HEK293 (cell line): ENCODE measurements around the gene RAB9A.

Experiments used
- CTCF ChIA-PET: fragments of 350-600 bp; formaldehyde crosslinking; extraction: SDS; loops from one replicate; lab custom pipeline; 2021; ENCODE audit warnings: antibody characterized with exemption; lab: Yijun Ruan, JAX
- POLR2A ChIA-PET: fragments of 300-600 bp; formaldehyde crosslinking; extraction: SDS; loops from one replicate; lab custom pipeline; 2020; ENCODE audit warnings: antibody characterized with exemption, inconsistent platforms; lab: Yijun Ruan, JAX
- H3K27ac ChIP-seq: fragments of 200-500 bp; sonication (Bioruptor generic); 2 replicates; pipeline ENCODE4 v1.5.1; 2014; ENCODE audit warnings: low read depth, low read length, control low read depth, inconsistent platforms; ENCODE audit errors: extremely low read depth
- H3K36me3 ChIP-seq, 2 experiments: fragments of 200-500 bp in 1 of 2; sonication (Bioruptor generic) in 1 of 2; 1 replicate in 1 of 2; 2 replicates in 1 of 2; pipeline ENCODE4 v1.5.1; 2014 to 2017; ENCODE audit warnings: inconsistent platforms in 2 of 2, low read length in 2 of 2; ENCODE audit not compliant: control insufficient read depth in 2 of 2, insufficient read depth in 1 of 2
- H3K4me1 ChIP-seq: fragments of 200-500 bp; sonication (Bioruptor generic); 2 replicates; pipeline ENCODE4 v1.5.1; 2014; ENCODE audit warnings: mild to moderate bottlenecking, low read length, inconsistent platforms; ENCODE audit not compliant: control insufficient read depth, insufficient read depth
- H3K4me3 ChIP-seq: 2 replicates; pipeline ENCODE4 v1.5.1; 2011; ENCODE audit warnings: low read depth, mild to moderate bottlenecking, control low read depth, low read length, moderate library complexity
- H3K9me3 ChIP-seq: fragments of 200-500 bp; sonication (Bioruptor generic); 2 replicates; pipeline ENCODE4 v1.5.1; 2014; ENCODE audit warnings: low read depth, low read length, inconsistent platforms; ENCODE audit not compliant: control insufficient read depth, insufficient read depth
- KLF16 ChIP-seq: fragments of 450-650 bp; formaldehyde crosslinking; IDR thresholded peaks from 2 replicates; pipeline ENCODE4 v1.5.1; 2017; ENCODE audit warnings: missing biosample characterization, missing genetic modification characterization
- OVOL3 ChIP-seq: fragments of 450-650 bp; formaldehyde crosslinking; IDR thresholded peaks from 2 replicates; pipeline ENCODE4 v1.5.1; 2016; ENCODE audit warnings: missing biosample characterization, missing genetic modification characterization
- REPIN1 ChIP-seq: fragments of 450-650 bp; formaldehyde crosslinking; IDR thresholded peaks from 2 replicates; pipeline ENCODE4 v1.5.1; 2017; ENCODE audit warnings: missing biosample characterization, missing genetic modification characterization, low read depth
- SP2 ChIP-seq: fragments of 450-650 bp; formaldehyde crosslinking; IDR thresholded peaks from 2 replicates; pipeline ENCODE4 v1.5.1; 2016; ENCODE audit warnings: missing biosample characterization, missing genetic modification characterization
- YY2 ChIP-seq: fragments of 450-650 bp; formaldehyde crosslinking; IDR thresholded peaks from 2 replicates; pipeline ENCODE4 v1.5.1; 2016; ENCODE audit warnings: missing biosample characterization, missing genetic modification characterization
- ZBTB21 ChIP-seq: fragments of 450-650 bp; formaldehyde crosslinking; IDR thresholded peaks from 2 replicates; pipeline ENCODE4 v1.5.1; 2017; ENCODE audit warnings: missing biosample characterization, missing genetic modification characterization
- ZBTB48 ChIP-seq: fragments of 450-650 bp; formaldehyde crosslinking; IDR thresholded peaks from 2 replicates; pipeline ENCODE4 v1.5.1; 2016; ENCODE audit warnings: missing biosample characterization, missing genetic modification characterization
- ZNF169 ChIP-seq: fragments of 450-650 bp; formaldehyde crosslinking; IDR thresholded peaks from 2 replicates; pipeline ENCODE4 v1.5.1; 2016; ENCODE audit warnings: missing biosample characterization, missing genetic modification characterization
- ZNF19 ChIP-seq: fragments of 450-650 bp; formaldehyde crosslinking; IDR thresholded peaks from 2 replicates; pipeline ENCODE4; 2016; ENCODE audit warnings: missing biosample characterization, missing genetic modification characterization, low read depth
- ZNF292 ChIP-seq: fragments of 450-650 bp; formaldehyde crosslinking; IDR thresholded peaks from 2 replicates; pipeline ENCODE4 v1.5.1; 2016; ENCODE audit warnings: low read depth, missing biosample characterization, missing genetic modification characterization, borderline replicate concordance
- ZNF354C ChIP-seq: fragments of 450-650 bp; formaldehyde crosslinking; IDR thresholded peaks from 2 replicates; pipeline ENCODE4 v1.5.1; 2016; ENCODE audit warnings: missing biosample characterization, missing genetic modification characterization, low read depth, borderline replicate concordance
- ZNF48 ChIP-seq: fragments of 450-650 bp; formaldehyde crosslinking; IDR thresholded peaks from 2 replicates; pipeline ENCODE4 v1.5.1; 2016; ENCODE audit warnings: missing biosample characterization, missing genetic modification characterization
- ZNF548 ChIP-seq: fragments of 450-650 bp; formaldehyde crosslinking; IDR thresholded peaks from 2 replicates; pipeline ENCODE4 v1.5.1; 2016; ENCODE audit warnings: missing biosample characterization, missing genetic modification characterization
- ZNF549 ChIP-seq: fragments of 450-650 bp; IDR thresholded peaks from 2 replicates; pipeline ENCODE4 v1.5.1; 2018; ENCODE audit warnings: missing biosample characterization, missing genetic modification characterization, mild to moderate bottlenecking, inconsistent platforms, moderate library complexity
- ZNF660 ChIP-seq: fragments of 450-650 bp; IDR thresholded peaks from 2 replicates; pipeline ENCODE4 v1.5.1; 2018; ENCODE audit warnings: missing biosample characterization, mild to moderate bottlenecking, missing genetic modification characterization
- ZNF707 ChIP-seq: fragments of 450-650 bp; formaldehyde crosslinking; IDR thresholded peaks from 2 replicates; pipeline ENCODE4 v1.5.1; 2016; ENCODE audit warnings: missing biosample characterization, missing genetic modification characterization
- ZNF76 ChIP-seq: fragments of 450-650 bp; formaldehyde crosslinking; IDR thresholded peaks from 2 replicates; pipeline ENCODE4; 2016; ENCODE audit warnings: low read depth, missing biosample characterization, missing genetic modification characterization, borderline replicate concordance
- ZNF843 ChIP-seq: fragments of 450-650 bp; formaldehyde crosslinking; IDR thresholded peaks from 2 replicates; pipeline ENCODE4 v1.5.1; 2016; ENCODE audit warnings: missing biosample characterization, missing genetic modification characterization
- TF ChIP-seq, protein P1 (sequence below): fragments of 450-650 bp; formaldehyde crosslinking; IDR thresholded peaks from 2 replicates; pipeline ENCODE4 v1.5.1; 2016; ENCODE audit warnings: missing biosample characterization, missing genetic modification characterization
- TF ChIP-seq, protein P2 (sequence below): fragments of 450-650 bp; formaldehyde crosslinking; IDR thresholded peaks from 2 replicates; pipeline ENCODE4 v1.5.1; 2016; ENCODE audit warnings: missing biosample characterization, missing genetic modification characterization
- TF ChIP-seq, protein P3 (sequence below): fragments of 450-650 bp; IDR thresholded peaks from 2 replicates; pipeline ENCODE4 v1.5.1; 2018; ENCODE audit warnings: missing biosample characterization, missing genetic modification characterization
- TF ChIP-seq, protein P4 (sequence below): fragments of 450-650 bp; formaldehyde crosslinking; IDR thresholded peaks from 2 replicates; pipeline ENCODE4 v1.5.1; 2016; ENCODE audit warnings: missing biosample characterization, missing genetic modification characterization
- TF ChIP-seq, protein P5 (sequence below): fragments of 450-650 bp; formaldehyde crosslinking; IDR thresholded peaks from 2 replicates; pipeline ENCODE4 v1.5.1; 2016; ENCODE audit warnings: missing biosample characterization, missing genetic modification characterization, low read depth

The RAB9A gene

DNA sequence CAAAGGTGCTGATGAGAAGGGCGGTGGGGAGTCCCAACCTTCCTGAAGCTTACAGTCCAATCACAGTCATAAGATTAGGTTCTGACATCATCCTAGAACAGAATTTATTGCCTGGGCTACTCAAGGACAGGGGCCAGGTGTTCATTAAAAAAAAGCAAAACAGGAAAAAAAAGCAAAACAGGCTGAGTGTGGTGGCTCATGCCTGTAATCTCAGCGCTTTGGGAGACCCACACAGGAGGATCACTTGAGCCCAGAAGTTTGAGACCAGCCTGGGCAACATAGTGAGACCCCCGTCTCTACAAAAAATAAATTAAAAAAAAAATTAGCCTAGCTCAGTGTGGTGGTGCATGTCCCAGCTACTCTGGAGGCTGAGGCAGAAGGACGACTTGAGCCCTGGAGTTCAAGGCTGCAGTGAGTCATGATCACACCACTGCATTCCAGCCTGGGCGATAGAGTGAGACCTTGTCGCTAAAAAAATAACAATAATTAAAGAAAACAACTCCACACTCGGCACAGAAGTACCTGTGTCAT lies 3.0 kb downstream of the RAB9A start (continued):
- TF ChIP-seq, protein P1, sequence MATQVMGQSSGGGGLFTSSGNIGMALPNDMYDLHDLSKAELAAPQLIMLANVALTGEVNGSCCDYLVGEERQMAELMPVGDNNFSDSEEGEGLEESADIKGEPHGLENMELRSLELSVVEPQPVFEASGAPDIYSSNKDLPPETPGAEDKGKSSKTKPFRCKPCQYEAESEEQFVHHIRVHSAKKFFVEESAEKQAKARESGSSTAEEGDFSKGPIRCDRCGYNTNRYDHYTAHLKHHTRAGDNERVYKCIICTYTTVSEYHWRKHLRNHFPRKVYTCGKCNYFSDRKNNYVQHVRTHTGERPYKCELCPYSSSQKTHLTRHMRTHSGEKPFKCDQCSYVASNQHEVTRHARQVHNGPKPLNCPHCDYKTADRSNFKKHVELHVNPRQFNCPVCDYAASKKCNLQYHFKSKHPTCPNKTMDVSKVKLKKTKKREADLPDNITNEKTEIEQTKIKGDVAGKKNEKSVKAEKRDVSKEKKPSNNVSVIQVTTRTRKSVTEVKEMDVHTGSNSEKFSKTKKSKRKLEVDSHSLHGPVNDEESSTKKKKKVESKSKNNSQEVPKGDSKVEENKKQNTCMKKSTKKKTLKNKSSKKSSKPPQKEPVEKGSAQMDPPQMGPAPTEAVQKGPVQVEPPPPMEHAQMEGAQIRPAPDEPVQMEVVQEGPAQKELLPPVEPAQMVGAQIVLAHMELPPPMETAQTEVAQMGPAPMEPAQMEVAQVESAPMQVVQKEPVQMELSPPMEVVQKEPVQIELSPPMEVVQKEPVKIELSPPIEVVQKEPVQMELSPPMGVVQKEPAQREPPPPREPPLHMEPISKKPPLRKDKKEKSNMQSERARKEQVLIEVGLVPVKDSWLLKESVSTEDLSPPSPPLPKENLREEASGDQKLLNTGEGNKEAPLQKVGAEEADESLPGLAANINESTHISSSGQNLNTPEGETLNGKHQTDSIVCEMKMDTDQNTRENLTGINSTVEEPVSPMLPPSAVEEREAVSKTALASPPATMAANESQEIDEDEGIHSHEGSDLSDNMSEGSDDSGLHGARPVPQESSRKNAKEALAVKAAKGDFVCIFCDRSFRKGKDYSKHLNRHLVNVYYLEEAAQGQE (tag by site-specific recombination) = no peak
- TF ChIP-seq, protein P2, sequence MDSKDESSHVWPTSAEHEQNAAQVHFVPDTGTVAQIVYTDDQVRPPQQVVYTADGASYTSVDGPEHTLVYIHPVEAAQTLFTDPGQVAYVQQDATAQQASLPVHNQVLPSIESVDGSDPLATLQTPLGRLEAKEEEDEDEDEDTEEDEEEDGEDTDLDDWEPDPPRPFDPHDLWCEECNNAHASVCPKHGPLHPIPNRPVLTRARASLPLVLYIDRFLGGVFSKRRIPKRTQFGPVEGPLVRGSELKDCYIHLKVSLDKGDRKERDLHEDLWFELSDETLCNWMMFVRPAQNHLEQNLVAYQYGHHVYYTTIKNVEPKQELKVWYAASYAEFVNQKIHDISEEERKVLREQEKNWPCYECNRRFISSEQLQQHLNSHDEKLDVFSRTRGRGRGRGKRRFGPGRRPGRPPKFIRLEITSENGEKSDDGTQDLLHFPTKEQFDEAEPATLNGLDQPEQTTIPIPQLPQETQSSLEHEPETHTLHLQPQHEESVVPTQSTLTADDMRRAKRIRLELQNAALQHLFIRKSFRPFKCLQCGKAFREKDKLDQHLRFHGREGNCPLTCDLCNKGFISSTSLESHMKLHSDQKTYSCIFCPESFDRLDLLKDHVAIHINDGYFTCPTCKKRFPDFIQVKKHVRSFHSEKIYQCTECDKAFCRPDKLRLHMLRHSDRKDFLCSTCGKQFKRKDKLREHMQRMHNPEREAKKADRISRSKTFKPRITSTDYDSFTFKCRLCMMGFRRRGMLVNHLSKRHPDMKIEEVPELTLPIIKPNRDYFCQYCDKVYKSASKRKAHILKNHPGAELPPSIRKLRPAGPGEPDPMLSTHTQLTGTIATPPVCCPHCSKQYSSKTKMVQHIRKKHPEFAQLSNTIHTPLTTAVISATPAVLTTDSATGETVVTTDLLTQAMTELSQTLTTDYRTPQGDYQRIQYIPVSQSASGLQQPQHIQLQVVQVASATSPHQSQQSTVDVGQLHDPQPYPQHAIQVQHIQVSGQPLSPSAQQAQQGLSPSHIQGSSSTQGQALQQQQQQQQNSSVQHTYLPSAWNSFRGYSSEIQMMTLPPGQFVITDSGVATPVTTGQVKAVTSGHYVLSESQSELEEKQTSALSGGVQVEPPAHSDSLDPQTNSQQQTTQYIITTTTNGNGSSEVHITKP (tag by site-specific recombination) = peak; percentile 75
- TF ChIP-seq ZNF19 (no peak), YY2 (tag by site-specific recombination) (no peak), ZNF76 (no peak), ZBTB48 (tag by site-specific recombination) (peak; percentile 60; the same call in 1 of the 2 replicates), REPIN1 (tag by site-specific recombination) (no peak), ZNF169 (tag by site-specific recombination) (no peak), ZBTB21 (tag by site-specific recombination) (peak; percentile 60; the same call in 1 of the 2 replicates), KLF16 (tag by site-specific recombination) (no peak), OVOL3 (tag by site-specific recombination) (no peak), ZNF549 (tag by site-specific recombination) (no peak), ZNF843 (tag by site-specific recombination) (peak; percentile 59)
- TF ChIP-seq, protein P3, sequence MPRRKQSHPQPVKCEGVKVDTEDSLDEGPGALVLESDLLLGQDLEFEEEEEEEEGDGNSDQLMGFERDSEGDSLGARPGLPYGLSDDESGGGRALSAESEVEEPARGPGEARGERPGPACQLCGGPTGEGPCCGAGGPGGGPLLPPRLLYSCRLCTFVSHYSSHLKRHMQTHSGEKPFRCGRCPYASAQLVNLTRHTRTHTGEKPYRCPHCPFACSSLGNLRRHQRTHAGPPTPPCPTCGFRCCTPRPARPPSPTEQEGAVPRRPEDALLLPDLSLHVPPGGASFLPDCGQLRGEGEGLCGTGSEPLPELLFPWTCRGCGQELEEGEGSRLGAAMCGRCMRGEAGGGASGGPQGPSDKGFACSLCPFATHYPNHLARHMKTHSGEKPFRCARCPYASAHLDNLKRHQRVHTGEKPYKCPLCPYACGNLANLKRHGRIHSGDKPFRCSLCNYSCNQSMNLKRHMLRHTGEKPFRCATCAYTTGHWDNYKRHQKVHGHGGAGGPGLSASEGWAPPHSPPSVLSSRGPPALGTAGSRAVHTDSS = no peak
- TF ChIP-seq, protein P4, sequence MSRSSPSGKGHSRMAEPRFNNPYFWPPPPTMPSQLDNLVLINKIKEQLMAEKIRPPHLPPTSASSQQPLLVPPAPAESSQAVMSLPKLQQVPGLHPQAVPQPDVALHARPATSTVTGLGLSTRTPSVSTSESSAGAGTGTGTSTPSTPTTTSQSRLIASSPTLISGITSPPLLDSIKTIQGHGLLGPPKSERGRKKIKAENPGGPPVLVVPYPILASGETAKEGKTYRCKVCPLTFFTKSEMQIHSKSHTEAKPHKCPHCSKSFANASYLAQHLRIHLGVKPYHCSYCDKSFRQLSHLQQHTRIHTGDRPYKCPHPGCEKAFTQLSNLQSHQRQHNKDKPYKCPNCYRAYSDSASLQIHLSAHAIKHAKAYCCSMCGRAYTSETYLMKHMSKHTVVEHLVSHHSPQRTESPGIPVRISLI (tag by site-specific recombination) = peak; percentile 100

DNA sequence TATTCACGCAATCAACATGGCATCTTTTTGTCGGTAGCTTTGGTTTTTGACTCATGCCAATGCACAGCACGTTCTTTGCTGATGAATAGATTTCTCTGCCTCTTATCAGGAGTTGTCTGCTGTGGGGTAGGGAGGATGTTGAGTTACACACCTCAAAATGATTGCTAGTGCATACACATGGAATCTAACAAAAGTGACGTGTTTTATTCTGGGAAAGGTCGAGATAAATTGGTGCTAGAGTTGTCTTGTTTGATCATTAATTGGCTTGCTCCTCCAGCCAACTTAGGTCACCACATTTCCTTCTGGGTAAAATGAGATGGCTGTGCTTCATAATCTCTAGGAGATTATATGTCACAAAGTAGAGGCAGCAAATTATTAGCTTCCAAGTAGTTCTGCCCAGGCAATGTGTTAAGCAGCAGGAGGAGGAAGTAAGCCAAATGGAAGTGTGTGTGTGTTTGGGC lies 3.9 kb downstream of the RAB9A start:
- ChIA-PET CTCF (interaction anchor here (1.2 to 1.7 kb wide), 4 partner anchors 21 to 43 kb away, joined by 3 to 7 read pairs (median 4); no protein-coding TSS in a partner anchor), POLR2A (interaction anchor here (0.9 to 6.8 kb wide), 9 partner anchors 9 to 337 kb away, joined by 3 to 46 read pairs (median 4); partner anchors contain the start of genes GEMIN8, OFD1, TCEANC and TRAPPC2)
- Histone ChIP-seq H3K4me3 (no peak overlapping the region), H3K27ac (peak overlapping the region; percentile 29), H3K4me1 (peaks cover 47% of the 10 kb centered on the region), H3K9me3 (no peaks in the 10 kb centered on the region), H3K36me3 (no peaks in the 10 kb centered on the region)
- TF ChIP-seq ZNF292 (tag by site-specific recombination) (no peak), ZNF548 (tag by site-specific recombination) (no peak), SP2 (tag by site-specific recombination) (no peak), ZNF354C (no peak), ZNF48 (tag by site-specific recombination) (no peak), ZNF707 (tag by site-specific recombination) (no peak), ZNF660 (tag by site-specific recombination) (0 out of 2 replicates have a peak, but pooled peaks have one; percentile 1)
- TF ChIP-seq, protein P5, sequence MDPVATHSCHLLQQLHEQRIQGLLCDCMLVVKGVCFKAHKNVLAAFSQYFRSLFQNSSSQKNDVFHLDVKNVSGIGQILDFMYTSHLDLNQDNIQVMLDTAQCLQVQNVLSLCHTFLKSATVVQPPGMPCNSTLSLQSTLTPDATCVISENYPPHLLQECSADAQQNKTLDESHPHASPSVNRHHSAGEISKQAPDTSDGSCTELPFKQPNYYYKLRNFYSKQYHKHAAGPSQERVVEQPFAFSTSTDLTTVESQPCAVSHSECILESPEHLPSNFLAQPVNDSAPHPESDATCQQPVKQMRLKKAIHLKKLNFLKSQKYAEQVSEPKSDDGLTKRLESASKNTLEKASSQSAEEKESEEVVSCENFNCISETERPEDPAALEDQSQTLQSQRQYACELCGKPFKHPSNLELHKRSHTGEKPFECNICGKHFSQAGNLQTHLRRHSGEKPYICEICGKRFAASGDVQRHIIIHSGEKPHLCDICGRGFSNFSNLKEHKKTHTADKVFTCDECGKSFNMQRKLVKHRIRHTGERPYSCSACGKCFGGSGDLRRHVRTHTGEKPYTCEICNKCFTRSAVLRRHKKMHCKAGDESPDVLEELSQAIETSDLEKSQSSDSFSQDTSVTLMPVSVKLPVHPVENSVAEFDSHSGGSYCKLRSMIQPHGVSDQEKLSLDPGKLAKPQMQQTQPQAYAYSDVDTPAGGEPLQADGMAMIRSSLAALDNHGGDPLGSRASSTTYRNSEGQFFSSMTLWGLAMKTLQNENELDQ (tag by site-specific recombination) = no peak
